ENCODE data around the gene RPL10A.

Gene RPL10A

DNA sequence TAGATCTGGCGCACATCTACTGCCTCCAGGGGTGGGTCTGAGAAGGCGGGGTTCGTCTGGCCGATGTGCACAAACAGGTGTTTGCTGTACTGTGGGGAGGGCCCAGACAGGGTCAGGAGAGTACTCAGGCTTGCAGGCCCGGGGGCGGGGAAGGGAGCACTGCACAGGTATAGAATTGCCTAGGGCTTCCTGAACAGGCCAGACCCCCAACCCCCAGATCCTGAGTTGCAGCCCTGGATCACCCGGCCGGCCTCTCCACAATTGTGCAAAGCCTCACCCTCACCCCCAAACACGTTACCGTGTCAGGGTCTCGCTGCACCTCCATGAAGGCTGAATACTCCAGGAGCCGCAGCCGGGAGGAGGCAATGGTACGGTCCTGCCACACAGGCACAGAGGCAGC lies 7.8 kb downstream of the RPL10A start:
- DNase-seq, result no peak

DNA sequence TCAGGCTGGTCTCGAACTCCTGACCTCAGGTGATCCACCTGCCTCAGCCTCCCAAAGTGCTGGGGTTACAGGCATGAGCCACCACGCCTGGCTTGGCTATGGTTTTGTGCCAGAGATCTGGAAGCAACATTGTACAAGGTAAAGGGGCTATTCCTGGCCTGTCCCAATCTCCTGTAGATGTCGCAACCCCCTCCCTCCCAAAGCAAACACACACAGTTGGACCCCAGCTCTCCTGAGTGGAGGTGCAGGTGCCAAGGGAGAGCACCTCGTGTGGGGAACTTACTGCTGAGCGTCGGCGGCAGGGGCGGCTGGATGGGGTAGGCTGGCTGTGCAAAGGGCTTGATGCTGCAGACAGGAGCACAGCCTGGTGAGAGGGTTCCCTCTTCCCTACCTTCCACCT lies 8.8 kb downstream of the RPL10A start:
- DNase-seq, result no peak

DNA sequence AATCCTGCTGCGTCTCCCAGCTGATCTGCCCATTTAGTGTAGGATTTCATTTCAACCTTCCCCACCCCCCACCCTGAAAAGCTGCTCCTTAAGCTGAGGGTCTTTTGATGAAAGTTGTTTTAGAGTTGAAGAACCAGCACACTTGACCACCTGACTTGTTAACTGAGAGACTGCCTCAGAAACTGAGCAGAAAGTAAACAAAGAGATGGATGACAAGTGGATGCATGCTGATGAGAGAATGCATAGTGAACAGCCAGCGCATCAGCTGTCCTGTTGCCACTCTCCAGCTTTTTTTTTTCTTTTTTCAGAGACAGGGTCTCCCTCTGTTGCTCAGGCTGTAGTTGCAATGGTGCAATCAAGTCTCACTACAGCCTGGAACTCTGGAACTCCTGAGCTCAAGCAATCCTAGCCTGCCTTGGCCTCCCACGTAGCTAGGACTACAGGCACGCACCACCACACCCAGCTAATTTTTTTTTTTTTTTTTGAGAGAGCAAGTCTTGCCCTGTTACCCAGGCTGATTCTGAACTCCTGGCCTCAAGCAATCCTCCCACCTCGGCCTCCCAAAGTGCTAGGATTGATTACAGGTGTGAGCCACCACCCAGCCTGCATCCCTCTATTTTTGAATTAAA lies 9.5 kb downstream of the RPL10A start:
- DNase-seq, result no peak

DNA sequence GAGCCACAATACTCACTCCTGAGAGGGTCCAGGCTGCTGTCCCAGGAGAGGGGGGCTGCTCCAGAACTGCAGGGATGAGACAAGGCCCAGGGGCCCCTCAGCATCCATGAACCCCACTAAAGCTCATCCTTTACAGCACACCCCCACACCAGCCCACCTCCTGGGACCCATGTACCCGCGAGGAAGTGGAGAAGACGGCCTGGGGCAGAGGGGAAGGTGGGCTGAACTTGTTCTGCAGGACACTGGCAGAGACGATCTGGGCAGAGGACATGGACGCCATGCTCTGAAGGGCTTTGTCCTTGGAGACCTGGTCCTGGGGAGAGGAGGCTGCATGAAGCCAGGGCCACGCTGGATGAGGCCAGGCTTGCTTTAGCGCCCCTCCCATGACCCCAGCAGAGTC lies 10.1 kb downstream of the RPL10A start:
- DNase-seq, result no peak

DNA sequence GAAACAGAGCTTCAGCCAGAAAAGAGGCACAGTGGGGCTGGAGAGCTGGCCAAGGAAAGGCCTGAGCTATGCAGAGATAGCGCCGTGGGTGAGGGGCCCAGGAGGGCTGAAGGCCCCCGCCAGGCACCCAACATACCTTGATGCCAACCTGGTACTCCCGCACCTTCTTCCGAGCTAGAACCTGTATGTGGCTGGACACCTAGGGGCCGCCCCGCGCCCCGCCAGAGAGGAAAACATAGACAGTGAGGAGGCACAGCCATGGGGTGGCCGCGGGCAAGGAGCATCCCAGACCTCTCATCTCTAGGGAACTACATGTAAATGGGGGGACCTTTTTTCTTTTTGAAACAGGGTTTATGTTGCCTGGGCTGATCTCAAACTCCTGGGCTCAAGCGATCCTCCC lies 12.0 kb downstream of the RPL10A start:
- no peak for DNase-seq

DNA sequence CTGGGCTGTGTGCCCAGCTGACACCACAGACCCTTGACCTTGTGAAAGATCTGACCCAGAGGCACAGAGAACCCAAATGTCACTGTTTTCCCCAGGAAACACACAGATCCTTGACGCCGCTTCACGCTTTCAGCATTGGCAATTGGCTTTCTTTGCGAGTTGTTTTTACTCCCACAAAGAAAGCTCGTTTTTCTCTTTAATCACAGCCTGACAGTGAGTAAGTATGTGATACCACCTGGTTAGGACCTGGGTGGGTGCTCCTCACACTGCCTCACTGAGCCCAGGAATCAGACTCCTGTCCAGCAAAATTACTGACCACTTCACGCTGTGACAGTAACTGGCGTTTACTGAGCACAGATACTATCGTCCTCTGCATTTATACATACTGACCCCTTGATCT lies 13.0 kb downstream of the RPL10A start:
- DNase-seq, result no peak

DNA sequence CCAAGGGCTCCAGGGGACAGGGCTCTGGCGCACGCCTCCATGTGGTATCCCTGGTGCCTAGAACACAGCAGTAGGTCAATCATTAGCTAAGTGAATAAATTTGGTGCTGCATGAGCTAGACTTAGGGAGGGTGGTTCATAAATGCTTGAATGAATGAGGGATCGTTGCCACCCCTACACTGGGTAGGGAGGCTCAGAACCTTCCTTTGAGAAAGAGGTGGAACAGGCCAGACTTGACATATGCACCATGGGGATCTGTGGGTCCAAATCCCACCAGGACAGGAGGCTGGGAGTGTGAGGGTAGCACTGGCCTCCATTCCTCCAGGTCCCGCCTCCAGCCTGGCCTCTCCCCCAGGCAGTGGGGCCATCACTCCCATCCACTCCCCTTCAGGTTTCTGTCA lies 14.9 kb downstream of the RPL10A start:
- no peak for DNase-seq

DNA sequence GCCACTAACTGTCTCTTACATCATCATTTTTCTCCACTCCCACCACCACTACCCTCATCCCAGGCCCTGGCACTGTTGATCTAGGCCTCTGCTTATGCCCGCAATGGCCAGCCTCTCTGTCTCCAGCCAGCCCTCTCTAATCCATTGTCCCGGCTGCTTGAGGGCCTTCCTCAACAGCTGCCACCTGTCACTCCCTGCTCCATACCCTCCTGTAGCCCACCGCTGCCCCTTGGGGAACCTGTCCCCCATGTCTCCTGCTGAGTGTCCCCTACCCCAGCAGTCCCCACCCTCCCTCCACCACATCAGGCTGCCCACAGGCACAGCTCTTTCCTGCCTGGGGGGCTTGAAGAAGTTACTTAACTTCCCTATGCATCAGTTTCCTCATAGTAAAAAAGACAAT lies 15.3 kb downstream of the RPL10A start:
- no peak for DNase-seq

DNA sequence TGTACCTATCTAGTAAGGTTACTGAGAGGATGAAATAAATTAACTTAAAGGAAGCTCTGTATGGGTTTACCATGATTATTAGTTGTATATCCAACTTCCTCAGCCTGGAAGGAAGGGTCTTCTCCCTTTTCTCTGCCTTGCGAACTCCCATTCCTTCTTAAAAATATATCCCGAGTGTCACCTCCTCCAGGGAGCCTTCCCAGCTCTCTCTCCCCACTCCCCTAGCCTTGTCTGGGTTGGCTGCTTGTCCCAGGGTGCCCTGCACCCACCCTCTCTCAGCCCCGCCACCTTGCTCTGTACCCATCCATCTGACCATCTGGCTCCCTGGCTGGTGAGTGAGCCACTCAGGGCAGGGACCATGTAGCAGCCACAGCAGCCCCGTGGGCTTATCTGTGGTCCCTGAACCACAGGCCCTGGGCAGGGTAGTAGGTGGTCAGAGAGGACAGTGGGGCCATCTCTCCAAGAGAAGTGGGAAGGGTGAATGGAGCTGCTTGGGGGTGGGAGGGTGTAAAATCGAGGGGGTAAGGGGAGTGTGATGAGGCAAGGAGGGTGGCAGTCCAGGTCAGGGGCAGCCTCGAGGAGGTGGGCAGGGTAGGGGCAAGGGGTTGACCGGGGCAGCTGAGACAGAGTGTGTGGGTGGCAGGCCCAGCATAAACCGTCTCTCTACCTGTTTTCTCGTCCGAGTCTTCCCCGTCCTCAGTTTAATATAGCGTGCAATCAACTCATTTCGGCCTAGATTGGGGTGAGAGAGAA lies 15.9 kb downstream of the RPL10A start:
- no peak for DNase-seq

DNA sequence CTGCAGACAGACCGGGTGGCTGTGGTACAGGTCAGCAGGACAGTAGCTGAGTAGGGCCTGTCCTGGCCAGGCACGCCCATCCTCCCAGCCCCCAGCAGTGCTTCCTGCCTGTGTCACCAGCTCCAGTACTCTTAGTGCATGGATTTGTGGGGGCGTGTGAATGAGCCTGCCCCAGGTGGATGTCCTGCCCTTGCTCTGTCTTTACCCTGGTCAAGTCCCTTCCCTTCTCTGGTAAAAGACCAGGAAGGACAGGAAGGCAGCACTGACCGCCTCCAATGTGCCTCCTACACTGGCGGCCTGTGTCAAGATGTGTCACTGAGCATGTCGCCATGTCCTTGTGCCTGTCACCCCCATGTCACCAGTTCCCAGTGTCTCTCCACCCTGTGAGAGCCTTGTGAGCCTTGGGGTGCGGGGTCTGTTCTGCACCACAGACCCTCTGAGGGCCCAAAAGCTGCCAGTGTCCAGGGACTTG lies 16.8 kb downstream of the RPL10A start:
- DNase-seq, result no peak

DNA sequence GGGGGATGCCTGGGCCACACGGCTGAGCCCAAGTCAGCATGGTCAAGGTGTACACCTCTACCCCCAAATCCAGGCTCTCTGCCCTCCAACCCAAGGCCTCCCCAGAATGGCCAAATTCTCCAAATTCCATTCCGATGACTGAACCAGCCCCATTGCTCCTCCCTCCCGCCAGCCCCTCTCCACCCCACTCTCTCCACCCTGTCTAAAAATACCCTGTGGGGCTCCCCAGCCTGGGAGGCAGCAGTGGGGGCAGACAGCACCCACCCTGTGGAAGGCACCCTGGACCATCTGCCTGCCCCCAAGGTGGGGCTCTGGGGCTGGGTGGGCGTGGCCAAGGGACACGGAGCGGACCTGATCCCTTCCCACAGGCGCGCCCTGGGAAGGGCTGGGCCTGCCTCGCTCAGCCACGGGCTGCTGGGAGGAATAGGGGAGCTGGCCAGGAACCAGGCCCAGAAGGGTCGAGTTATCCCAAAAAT lies 17.2 kb downstream of the RPL10A start:
- peak; percentile 91 for DNase-seq

DNA sequence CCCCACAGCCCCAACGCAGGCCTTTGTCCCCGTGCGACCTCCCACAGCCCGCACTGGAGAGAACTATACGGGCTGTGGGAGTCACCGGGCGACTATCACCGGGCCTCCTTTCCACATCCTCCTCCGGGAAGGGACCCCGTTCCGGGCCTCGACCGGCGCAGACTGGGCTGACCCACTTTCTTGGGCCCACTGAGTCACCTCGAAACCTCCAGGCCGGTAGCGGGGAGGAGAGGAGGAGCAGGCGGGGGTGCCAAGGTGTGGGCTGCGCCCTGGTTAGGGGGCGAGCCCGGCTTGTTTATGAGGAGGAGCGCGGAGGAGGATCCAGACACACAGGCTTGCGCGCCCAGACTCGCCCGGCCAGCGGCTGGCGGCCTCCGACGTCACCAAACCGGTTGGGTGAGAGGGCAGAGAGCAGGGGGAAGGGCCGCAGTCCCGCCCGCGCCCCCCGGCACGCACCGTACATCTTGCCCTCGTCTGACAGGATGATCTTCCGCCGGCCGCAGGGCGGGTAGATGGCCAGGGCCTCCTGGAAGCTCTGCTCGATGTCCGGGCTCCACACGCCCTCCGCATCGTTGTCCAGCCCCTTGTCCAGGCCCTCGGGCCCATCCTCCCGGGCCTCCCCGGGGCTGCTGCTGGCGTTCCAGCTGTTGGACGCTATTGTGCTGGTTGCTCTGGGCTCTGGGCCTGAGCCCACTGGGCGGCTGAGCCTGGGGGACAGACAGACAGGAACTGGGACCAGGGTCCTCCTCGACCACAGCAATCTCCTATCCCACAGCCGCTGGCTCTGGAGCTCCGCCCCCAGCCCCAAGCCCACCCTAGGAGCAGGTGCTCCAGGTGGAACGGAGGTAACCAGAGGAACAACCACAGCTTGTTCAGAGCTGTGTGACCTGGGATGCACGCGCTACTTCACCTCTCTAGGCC lies 18.1 kb downstream of the RPL10A start:
- DNase-seq, result no peak

DNA sequence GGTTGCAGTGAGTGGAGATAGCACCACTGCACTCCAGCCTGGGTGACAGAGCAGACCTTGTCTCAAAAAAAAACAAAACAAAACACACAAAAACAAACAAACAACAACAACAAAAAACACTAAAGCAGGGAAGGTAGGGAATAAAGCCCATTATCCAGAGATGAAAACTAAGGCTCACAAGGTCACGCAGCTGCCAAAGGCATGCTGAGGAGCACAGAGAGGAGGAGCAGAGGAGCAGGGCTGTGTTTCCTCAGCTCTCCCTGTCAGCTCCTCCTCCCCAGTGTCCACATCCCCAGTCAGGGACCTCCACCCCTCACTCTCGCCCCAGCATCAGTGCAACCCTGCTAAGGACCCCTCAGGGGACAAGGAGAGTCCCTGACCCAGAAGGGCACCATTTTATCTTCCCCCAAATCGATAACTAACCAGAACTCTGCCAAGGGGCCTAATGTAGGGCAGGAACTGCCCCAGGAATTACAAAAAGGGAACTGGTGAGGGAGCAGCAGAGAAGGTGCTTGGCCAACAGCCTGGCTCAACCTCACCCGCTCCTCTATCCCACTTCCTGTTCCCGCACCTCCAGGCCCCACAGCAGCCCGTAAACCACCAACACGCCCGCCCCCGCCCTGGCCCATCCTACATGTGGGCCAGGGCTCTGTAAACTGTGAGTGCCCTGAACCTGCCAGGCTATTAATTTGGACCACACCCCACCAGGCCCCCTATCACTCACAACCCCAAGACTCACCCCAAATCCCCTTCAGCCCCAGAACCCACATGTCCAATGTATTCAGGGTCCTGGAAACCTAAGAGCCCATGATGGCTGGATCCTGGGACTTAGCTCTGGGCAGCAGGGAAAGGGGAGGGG lies 19.7 kb downstream of the RPL10A start:
- DNase-seq, result no peak

DNA sequence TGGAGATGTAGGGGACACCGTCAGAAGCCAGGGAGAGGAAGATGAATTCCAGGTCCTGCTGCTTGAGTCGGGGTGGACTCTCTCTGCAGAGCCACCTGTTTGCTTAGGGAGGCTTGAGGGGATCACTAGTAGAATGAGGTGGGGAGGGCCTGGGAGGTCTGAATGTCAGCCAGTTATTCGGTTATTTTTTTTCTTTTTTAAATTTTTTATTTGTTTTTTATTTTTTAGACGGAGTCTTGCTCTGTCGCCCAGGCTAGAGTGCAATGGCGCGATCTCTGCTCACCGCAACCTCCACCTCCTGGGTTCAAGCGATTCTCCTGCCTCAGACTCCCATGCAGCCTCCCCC lies 20.3 kb downstream of the RPL10A start:
- DNase-seq, result no peak

DNA sequence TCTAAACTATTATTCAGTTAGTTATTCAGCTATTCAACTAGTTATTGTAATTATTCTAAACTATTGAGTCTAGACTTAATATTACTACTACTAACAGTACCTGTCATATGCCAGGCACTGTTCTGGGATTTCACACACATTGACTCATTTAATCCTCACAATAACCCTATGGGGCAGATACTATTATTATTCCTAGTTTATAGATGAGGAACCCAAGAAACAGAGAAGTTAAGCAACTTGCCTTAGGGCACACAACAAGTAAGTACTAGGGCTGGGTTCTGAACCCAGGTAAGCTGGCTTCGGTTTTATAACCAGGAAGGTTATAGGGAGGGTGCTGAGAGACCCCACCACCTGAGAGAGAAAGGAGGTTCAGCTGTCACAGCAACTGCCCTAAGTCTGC lies 20.9 kb downstream of the RPL10A start:
- no peak for DNase-seq

DNA sequence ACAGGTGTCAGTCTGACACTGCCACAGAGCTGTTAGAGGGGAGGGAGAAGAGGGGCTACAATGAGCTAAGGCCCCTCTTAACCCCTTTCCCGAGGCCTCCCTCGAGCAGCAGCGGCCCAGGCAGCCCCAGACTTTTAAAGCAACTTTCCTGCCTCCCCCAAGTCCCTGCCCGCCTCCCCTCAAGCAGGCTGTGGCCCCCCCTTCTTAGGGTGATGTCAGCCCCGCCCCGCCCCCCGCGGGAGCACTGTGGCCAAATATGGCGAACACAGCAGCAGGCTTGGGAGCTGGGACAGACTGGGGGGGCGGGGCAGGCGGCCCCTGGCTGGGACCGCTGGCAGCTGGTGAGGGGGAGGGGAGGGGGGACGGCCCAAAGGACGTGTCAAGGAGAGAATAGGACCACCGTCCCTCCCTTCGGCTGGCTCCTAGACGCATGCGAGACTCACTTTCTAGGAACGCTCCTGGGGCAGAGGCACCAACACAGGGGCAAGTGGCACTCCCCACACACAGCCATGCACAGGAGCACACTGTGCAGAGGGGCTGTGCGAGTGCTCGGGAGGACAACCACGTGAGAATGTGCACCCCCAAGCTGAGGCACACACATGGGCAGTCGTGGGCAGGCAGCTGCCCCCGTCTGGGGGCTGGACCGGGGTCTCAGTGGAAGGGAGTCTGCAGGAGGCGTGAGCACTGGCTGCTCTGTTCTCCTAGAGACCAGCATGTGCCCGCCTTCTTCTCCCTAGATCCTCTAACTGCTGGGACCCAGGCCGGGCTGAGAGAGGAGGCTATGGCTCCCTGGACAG lies 22.0 kb downstream of the RPL10A start:
- peak; percentile 98 for DNase-seq

DNA sequence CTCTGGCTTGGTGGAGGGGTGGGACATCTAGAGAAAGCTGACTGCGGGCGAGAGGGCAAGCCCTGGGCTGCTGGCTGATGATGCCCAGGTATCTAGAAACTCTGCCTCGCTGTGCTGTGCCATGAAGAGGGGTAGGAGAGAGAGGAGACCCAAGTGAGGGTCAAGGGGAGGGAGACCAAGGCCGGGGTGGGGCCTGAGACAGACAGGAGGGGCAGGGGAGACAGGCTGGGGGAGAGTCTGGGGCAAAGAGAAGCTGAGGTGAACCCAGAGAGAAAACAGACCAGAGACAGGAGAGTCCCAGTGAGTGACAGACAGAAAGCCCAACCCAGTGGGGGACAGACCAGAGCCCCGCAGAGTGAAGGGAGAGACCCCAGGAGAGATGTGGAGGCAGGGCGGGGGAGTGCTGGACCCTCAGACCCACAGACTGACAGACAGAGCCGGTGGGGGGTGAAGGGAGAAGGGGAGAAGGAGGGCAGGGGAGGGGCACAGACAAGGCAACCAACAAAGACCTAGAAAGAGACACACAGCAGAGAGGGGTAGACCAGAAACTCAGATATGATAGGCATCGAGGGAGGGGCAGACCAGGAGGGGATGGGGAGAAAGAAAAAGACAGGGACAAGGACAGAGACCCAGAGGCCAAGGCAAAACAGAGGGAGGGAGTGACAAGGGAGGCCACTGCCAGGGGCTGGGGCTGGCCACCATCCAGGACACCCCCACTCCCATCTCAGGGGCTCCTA lies 22.8 kb downstream of the RPL10A start:
- DNase-seq, result no peak

DNA sequence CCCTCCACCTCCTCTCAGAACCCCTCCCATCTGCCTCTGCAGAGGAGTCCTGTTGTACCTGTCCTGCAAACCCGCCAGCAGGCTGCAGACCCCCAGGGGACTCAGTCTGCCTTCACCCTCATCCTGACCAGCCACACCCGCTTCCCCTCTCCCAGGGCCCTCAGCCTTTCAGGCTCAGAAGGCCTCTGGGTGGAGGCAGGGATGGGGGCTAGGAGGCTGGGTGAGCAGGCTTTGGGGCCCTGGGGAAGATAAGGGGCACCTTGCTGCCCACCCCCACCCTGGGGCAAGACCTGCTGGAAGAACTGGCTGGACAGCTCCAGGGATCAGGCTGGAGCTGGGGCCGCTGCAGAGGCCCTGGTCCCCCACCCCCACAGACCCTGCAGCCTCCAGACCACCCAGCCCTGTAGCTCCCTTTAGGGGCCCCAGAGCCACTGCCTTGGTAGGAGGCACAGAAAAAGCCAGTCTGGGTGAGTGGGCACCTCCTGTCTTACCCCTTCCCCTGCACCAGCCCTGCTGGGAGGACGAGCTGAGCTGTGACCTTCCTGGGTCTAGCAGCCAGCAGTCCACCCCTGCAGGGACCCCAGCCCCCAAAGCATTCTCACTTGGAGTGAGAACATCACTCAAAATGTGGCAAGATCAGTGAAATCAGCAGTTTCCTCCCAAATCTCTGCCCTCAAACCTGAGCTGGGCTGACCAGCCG lies 23.5 kb downstream of the RPL10A start:
- DNase-seq, result no peak

DNA sequence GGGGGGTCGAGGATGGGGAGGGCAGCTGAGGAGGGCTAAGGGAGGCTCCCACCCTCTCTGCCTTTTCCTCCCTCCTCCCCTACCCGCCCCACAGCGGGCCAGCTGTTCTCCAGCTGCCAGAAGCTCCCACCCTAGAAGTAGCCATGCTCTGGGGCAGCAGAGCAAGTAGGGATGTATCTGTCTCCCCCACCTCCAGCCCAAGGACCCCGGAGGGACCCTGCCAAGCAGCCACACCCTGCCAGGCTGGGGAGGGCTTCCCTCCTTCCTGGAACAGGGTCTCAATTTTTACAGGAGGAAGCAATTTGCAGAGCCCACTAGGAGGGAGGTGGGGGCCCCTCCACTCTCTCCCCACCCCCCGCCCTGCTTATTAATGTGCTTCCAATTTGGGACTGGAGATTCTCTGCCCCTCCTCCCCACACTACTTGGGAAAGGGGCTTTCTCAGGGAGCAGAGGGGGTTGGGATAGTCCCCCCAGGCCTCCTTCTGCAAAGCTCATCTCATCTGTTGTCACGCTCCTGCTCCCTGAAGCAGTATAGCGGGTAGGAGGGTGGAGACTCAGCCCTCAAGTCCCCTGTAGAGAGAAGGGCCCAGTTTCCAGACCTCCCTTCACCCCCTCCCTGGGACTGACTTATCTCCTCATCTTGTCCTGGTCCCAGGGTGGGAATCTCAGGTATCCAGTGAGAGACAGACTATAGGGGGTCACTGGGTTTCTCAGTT lies 24.2 kb downstream of the RPL10A start:
- peak; percentile 65 for DNase-seq

DNA sequence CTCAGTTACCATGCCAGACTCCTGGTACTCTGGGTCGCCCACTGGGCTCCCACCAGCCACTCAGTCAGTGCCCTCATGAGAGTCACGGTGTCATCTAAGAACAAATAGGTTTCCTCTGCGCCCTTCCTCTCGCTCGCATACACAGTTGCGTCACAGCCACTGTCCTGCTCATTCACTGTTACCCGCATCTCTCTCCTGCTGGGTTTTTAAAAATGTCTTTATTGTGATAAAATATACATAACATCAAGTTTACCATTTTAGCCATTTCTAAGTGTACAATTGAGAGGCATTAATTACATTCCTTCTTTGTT lies 24.7 kb downstream of the RPL10A start:
- DNase-seq, result no peak

Measured in fibroblast of skin of scalp (primary cell).